HEK293 (cell line): ENCODE data around the gene TBC1D4.
"Not testable (repeated sequence)": the region's sequence is repeated elsewhere in the genome, so short reads cannot be mapped to it uniquely, and the experiment has no call there.

Source experiments
- CTCF ChIA-PET: fragments of 350-600 bp; formaldehyde crosslinking; extraction: SDS; loops from one replicate; lab custom pipeline; 2021; ENCODE audit warnings: antibody characterized with exemption; lab: Yijun Ruan, JAX
- POLR2A ChIA-PET: fragments of 300-600 bp; formaldehyde crosslinking; extraction: SDS; loops from one replicate; lab custom pipeline; 2020; ENCODE audit warnings: antibody characterized with exemption, inconsistent platforms; lab: Yijun Ruan, JAX
- H3K27ac ChIP-seq: fragments of 200-500 bp; sonication (Bioruptor generic); 2 replicates; pipeline ENCODE4 v1.5.1; 2014; ENCODE audit warnings: low read depth, low read length, control low read depth, inconsistent platforms; ENCODE audit errors: extremely low read depth
- H3K36me3 ChIP-seq, 2 experiments: fragments of 200-500 bp in 1 of 2; sonication (Bioruptor generic) in 1 of 2; 1 replicate in 1 of 2; 2 replicates in 1 of 2; pipeline ENCODE4 v1.5.1; 2014 to 2017; ENCODE audit warnings: inconsistent platforms in 2 of 2, low read length in 2 of 2; ENCODE audit not compliant: control insufficient read depth in 2 of 2, insufficient read depth in 1 of 2
- H3K4me1 ChIP-seq: fragments of 200-500 bp; sonication (Bioruptor generic); 2 replicates; pipeline ENCODE4 v1.5.1; 2014; ENCODE audit warnings: mild to moderate bottlenecking, low read length, inconsistent platforms; ENCODE audit not compliant: control insufficient read depth, insufficient read depth
- H3K4me3 ChIP-seq: 2 replicates; pipeline ENCODE4 v1.5.1; 2011; ENCODE audit warnings: low read depth, mild to moderate bottlenecking, control low read depth, low read length, moderate library complexity
- H3K9me3 ChIP-seq: fragments of 200-500 bp; sonication (Bioruptor generic); 2 replicates; pipeline ENCODE4 v1.5.1; 2014; ENCODE audit warnings: low read depth, low read length, inconsistent platforms; ENCODE audit not compliant: control insufficient read depth, insufficient read depth
- HOXD13 ChIP-seq: sonication (generic); formaldehyde crosslinking; IDR thresholded peaks from 2 replicates; pipeline ENCODE4 v1.8.0; 2022; ENCODE audit warnings: missing genetic modification reagents, borderline replicate concordance
- MYNN ChIP-seq: fragments of 450-650 bp; formaldehyde crosslinking; IDR thresholded peaks from 2 replicates; pipeline ENCODE4 v1.5.1; 2016; ENCODE audit warnings: missing biosample characterization, missing genetic modification characterization, borderline replicate concordance
- PRDM10 ChIP-seq: fragments of 450-650 bp; formaldehyde crosslinking; IDR thresholded peaks from 2 replicates; pipeline ENCODE4 v1.5.1; 2016; ENCODE audit warnings: missing biosample characterization, missing genetic modification characterization
- ZBTB1 ChIP-seq: fragments of 450-650 bp; formaldehyde crosslinking; IDR thresholded peaks from 2 replicates; pipeline ENCODE4 v1.5.1; 2016; ENCODE audit warnings: missing biosample characterization, missing genetic modification characterization
- ZNF174 ChIP-seq: fragments of 450-650 bp; formaldehyde crosslinking; IDR thresholded peaks from 2 replicates; pipeline ENCODE4 v1.5.0; 2017; ENCODE audit warnings: missing biosample characterization, mild to moderate bottlenecking, missing genetic modification characterization
- ZNF19 ChIP-seq: fragments of 450-650 bp; formaldehyde crosslinking; IDR thresholded peaks from 2 replicates; pipeline ENCODE4; 2016; ENCODE audit warnings: missing biosample characterization, missing genetic modification characterization, low read depth
- ZNF26 ChIP-seq: fragments of 450-650 bp; formaldehyde crosslinking; IDR thresholded peaks from 2 replicates; pipeline ENCODE4 v1.5.1; 2016; ENCODE audit warnings: missing biosample characterization, missing genetic modification characterization
- ZNF302 ChIP-seq: fragments of 450-650 bp; formaldehyde crosslinking; IDR thresholded peaks from 2 replicates; pipeline ENCODE4 v1.5.1; 2016; ENCODE audit warnings: missing biosample characterization, missing genetic modification characterization, low read depth
- ZNF311 ChIP-seq: fragments of 450-650 bp; formaldehyde crosslinking; IDR thresholded peaks from 2 replicates; pipeline ENCODE4 v1.5.1; 2017; ENCODE audit warnings: missing biosample characterization, missing genetic modification characterization, borderline replicate concordance
- ZNF521 ChIP-seq: fragments of 450-650 bp; formaldehyde crosslinking; IDR thresholded peaks from 2 replicates; pipeline ENCODE4 v1.5.1; 2017; ENCODE audit warnings: missing biosample characterization, mild to moderate bottlenecking, missing genetic modification characterization
- ZNF670 ChIP-seq: fragments of 450-650 bp; formaldehyde crosslinking; IDR thresholded peaks from 2 replicates; pipeline ENCODE4 v1.5.1; 2016; ENCODE audit warnings: missing biosample characterization, missing genetic modification characterization, low read depth
- ZNF707 ChIP-seq: fragments of 450-650 bp; formaldehyde crosslinking; IDR thresholded peaks from 2 replicates; pipeline ENCODE4 v1.5.1; 2016; ENCODE audit warnings: missing biosample characterization, missing genetic modification characterization
- ZSCAN30 ChIP-seq: fragments of 450-650 bp; IDR thresholded peaks from 2 replicates; pipeline ENCODE4 v1.5.1; 2018; ENCODE audit warnings: missing biosample characterization, mild to moderate bottlenecking, missing genetic modification characterization, moderate library complexity
- TF ChIP-seq, protein P1 (sequence below): fragments of 450-650 bp; formaldehyde crosslinking; IDR thresholded peaks from 2 replicates; pipeline ENCODE4 v1.5.1; 2016; ENCODE audit warnings: missing biosample characterization, missing genetic modification characterization

Gene TBC1D4

GRCh38 chr13:75255147-75255546 lies 226.8 kb downstream of the TBC1D4 start (continued):
- TF ChIP-seq ZNF670 (tag by site-specific recombination), result no peak
- TF ChIP-seq MYNN (tag by site-specific recombination), result no peak
- TF ChIP-seq ZNF311 (tag by site-specific recombination), result no peak
- TF ChIP-seq, all 188 proteins: peak for 0

- CTCF ChIA-PET, result no interaction called here
- no peak overlapping the region for H3K27ac ChIP-seq
- no peak for TF ChIP-seq ZNF302 (tag by site-specific recombination)
- TF ChIP-seq, all 188 proteins: peak for 0
- H3K4me3 ChIP-seq, result no peak overlapping the region
- H3K36me3 ChIP-seq, result no peaks in the 10 kb centered on the region
- H3K9me3 ChIP-seq, result no peaks in the 10 kb centered on the region
- no peaks in the 10 kb centered on the region for H3K4me1 ChIP-seq
- POLR2A ChIA-PET, result no interaction called here
Measured at GRCh38 chr13:75251188-75251587, 230.8 kb downstream of the TBC1D4 start.

- Histone ChIP-seq H3K9me3 (no peaks in the 10 kb centered on the region), H3K4me1 (no peaks in the 10 kb centered on the region), H3K4me3 (no peak overlapping the region), H3K36me3 (no peaks in the 10 kb centered on the region), H3K27ac (no peak overlapping the region)
- ChIA-PET CTCF (no interaction called here), POLR2A (no interaction called here)
- no peak for TF ChIP-seq ZNF174 (tag by site-specific recombination)
- no peak for TF ChIP-seq ZBTB1 (tag by site-specific recombination)
Measured at GRCh38 chr13:75250526-75251178, 231.3 kb downstream of the TBC1D4 start.

- H3K27ac ChIP-seq, H3K4me1 ChIP-seq, POLR2A ChIA-PET, H3K36me3 ChIP-seq, H3K9me3 ChIP-seq, H3K4me3 ChIP-seq, CTCF ChIA-PET: not testable (repeated sequence)
Measured at GRCh38 chr13:75245578-75245977, 236.4 kb downstream of the TBC1D4 start.

GRCh38 chr13:75240240-75240639 lies 241.7 kb downstream of the TBC1D4 start:
- H3K27ac ChIP-seq, H3K9me3 ChIP-seq, H3K4me3 ChIP-seq, H3K4me1 ChIP-seq, H3K36me3 ChIP-seq, CTCF ChIA-PET, POLR2A ChIA-PET: not testable (repeated sequence)

GRCh38 chr13:75236774-75237173 lies 245.2 kb downstream of the TBC1D4 start:
- Histone ChIP-seq H3K36me3 (no peaks in the 10 kb centered on the region), H3K4me1 (no peaks in the 10 kb centered on the region), H3K9me3 (no peaks in the 10 kb centered on the region), H3K4me3 (no peak overlapping the region), H3K27ac (no peak overlapping the region)
- POLR2A ChIA-PET, result no interaction called here
- CTCF ChIA-PET, result no interaction called here
- TF ChIP-seq ZNF26, result no peak
- TF ChIP-seq ZNF19 (tag by site-specific recombination), result no peak
- no peak for TF ChIP-seq ZNF707 (tag by site-specific recombination)
- no peak for TF ChIP-seq PRDM10 (tag by site-specific recombination)
- TF ChIP-seq, protein P1, sequence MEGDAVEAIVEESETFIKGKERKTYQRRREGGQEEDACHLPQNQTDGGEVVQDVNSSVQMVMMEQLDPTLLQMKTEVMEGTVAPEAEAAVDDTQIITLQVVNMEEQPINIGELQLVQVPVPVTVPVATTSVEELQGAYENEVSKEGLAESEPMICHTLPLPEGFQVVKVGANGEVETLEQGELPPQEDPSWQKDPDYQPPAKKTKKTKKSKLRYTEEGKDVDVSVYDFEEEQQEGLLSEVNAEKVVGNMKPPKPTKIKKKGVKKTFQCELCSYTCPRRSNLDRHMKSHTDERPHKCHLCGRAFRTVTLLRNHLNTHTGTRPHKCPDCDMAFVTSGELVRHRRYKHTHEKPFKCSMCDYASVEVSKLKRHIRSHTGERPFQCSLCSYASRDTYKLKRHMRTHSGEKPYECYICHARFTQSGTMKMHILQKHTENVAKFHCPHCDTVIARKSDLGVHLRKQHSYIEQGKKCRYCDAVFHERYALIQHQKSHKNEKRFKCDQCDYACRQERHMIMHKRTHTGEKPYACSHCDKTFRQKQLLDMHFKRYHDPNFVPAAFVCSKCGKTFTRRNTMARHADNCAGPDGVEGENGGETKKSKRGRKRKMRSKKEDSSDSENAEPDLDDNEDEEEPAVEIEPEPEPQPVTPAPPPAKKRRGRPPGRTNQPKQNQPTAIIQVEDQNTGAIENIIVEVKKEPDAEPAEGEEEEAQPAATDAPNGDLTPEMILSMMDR (tag by site-specific recombination), result no peak
- no peak for TF ChIP-seq ZSCAN30 (tag by site-specific recombination)
- TF ChIP-seq HOXD13, result no peak
- TF ChIP-seq ZNF302 (tag by site-specific recombination), result no peak
- no peak for TF ChIP-seq ZNF521 (tag by site-specific recombination)
- TF ChIP-seq ZNF174 (tag by site-specific recombination), result no peak
